ENCODE results near the gene NCF4. TPM values are rescaled to one million over a fixed set of nuclear protein-coding genes. Genes with fewer than 3 reads are reported as not detected.

Gene NCF4
- total RNA-seq, 2 donors from 2014 or later: not detected

GRCh38 chr22:36862251-36863242, 1.7 kb downstream of the NCF4 start:
- Mint-ChIP-seq H3K4me3 (no peak overlapping the region), H3K27me3 (ENCODE audit: insufficient read depth) (peaks cover 28% of the 10 kb centered on the region), H3K4me1 (no peaks in the 10 kb centered on the region), H3K27ac (no peak overlapping the region), H3K9me3 (no peaks in the 10 kb centered on the region), H3K36me3 (ENCODE audit: low read depth) (no peaks in the 10 kb centered on the region)
- 90 to 93% methylated on average over 18 to 26 of the region's 26 CpGs for WGBS, 2 experiments (ENCODE audit: insufficient coverage in 1 of 2, insufficient read length in 1 of 2)
- DNase-seq: no peak
- no peak for TF ChIP-seq CTCF (conservative IDR thresholded peaks at IDR 0.05)
- H3K4me1 ChIP-seq (ENCODE audit: control insufficient read depth, insufficient read depth, low read length): no peaks in the 10 kb centered on the region
- no peaks in the 10 kb centered on the region for H3K36me3 ChIP-seq (ENCODE audit: control insufficient read depth, insufficient read depth, low read length)
- H3K4me3 ChIP-seq (ENCODE audit: low read length): no peak overlapping the region
- no peak overlapping the region for H3K9ac ChIP-seq (ENCODE audit: extremely low read depth, low read length, poor library complexity, severe bottlenecking)
- H3K27ac ChIP-seq (ENCODE audit: low read depth, low read length): no peak overlapping the region
- peaks cover 17% of the 10 kb centered on the region for H3K27me3 ChIP-seq (ENCODE audit: control insufficient read depth, insufficient read depth, low read length, poor library complexity, severe bottlenecking)
- H3K9me3 ChIP-seq (ENCODE audit: control insufficient read depth, low read length): no peaks in the 10 kb centered on the region

GRCh38 chr22:36863281-36863680, 2.5 kb downstream of the NCF4 start:
- TF ChIP-seq CTCF (conservative IDR thresholded peaks at IDR 0.05): no peak
- Mint-ChIP-seq H3K27ac (no peak overlapping the region), H3K36me3 (ENCODE audit: low read depth) (no peaks in the 10 kb centered on the region), H3K4me1 (no peaks in the 10 kb centered on the region), H3K9me3 (no peaks in the 10 kb centered on the region), H3K4me3 (no peak overlapping the region), H3K27me3 (ENCODE audit: insufficient read depth) (peaks cover 22% of the 10 kb centered on the region)
- no peaks in the 10 kb centered on the region for H3K36me3 ChIP-seq (ENCODE audit: control insufficient read depth, insufficient read depth, low read length)
- H3K9ac ChIP-seq (ENCODE audit: extremely low read depth, low read length, poor library complexity, severe bottlenecking): no peak overlapping the region
- H3K4me1 ChIP-seq (ENCODE audit: control insufficient read depth, insufficient read depth, low read length): no peaks in the 10 kb centered on the region
- 91 to 94% methylated on average over 5 to 11 of the region's 11 CpGs for WGBS, 2 experiments (ENCODE audit: insufficient coverage in 1 of 2, insufficient read length in 1 of 2)
- H3K27ac ChIP-seq (ENCODE audit: low read depth, low read length): no peak overlapping the region
- no peak for DNase-seq
- H3K27me3 ChIP-seq (ENCODE audit: control insufficient read depth, insufficient read depth, low read length, poor library complexity, severe bottlenecking): peaks cover 9% of the 10 kb centered on the region
- H3K9me3 ChIP-seq (ENCODE audit: control insufficient read depth, low read length): no peaks in the 10 kb centered on the region
- no peak overlapping the region for H3K4me3 ChIP-seq (ENCODE audit: low read length)

GRCh38 chr22:36863979-36864378, 3.2 kb downstream of the NCF4 start:
- no peak overlapping the region for H3K27ac ChIP-seq (ENCODE audit: low read depth, low read length)
- 89 to 90% methylated on average over 5 to 6 of the region's 6 CpGs for WGBS, 2 experiments (ENCODE audit: insufficient coverage in 1 of 2, insufficient read length in 1 of 2)
- H3K4me3 ChIP-seq (ENCODE audit: low read length): no peak overlapping the region
- H3K27me3 ChIP-seq (ENCODE audit: control insufficient read depth, insufficient read depth, low read length, poor library complexity, severe bottlenecking): peaks cover 2% of the 10 kb centered on the region
- Mint-ChIP-seq H3K4me3 (no peak overlapping the region), H3K9me3 (no peaks in the 10 kb centered on the region), H3K27ac (no peak overlapping the region), H3K36me3 (ENCODE audit: low read depth) (no peaks in the 10 kb centered on the region), H3K27me3 (ENCODE audit: insufficient read depth) (peaks cover 16% of the 10 kb centered on the region), H3K4me1 (no peaks in the 10 kb centered on the region)
- no peaks in the 10 kb centered on the region for H3K36me3 ChIP-seq (ENCODE audit: control insufficient read depth, insufficient read depth, low read length)
- H3K9me3 ChIP-seq (ENCODE audit: control insufficient read depth, low read length): no peaks in the 10 kb centered on the region
- no peak for DNase-seq
- no peaks in the 10 kb centered on the region for H3K4me1 ChIP-seq (ENCODE audit: control insufficient read depth, insufficient read depth, low read length)
- TF ChIP-seq CTCF (conservative IDR thresholded peaks at IDR 0.05): no peak
- no peak overlapping the region for H3K9ac ChIP-seq (ENCODE audit: extremely low read depth, low read length, poor library complexity, severe bottlenecking)

Measured in endodermal cell (in vitro differentiated cells).